ENCODE data around the gene NR3C1.

- no peak for TF ChIP-seq CTCF (conservative IDR thresholded peaks at IDR 0.05; ENCODE audit: low read depth, low read length)
- TF ChIP-seq POLR2A (IDR thresholded peaks at IDR 0.05; ENCODE audit: low read depth, low read length), result no peak
- TF ChIP-seq, protein P1, sequence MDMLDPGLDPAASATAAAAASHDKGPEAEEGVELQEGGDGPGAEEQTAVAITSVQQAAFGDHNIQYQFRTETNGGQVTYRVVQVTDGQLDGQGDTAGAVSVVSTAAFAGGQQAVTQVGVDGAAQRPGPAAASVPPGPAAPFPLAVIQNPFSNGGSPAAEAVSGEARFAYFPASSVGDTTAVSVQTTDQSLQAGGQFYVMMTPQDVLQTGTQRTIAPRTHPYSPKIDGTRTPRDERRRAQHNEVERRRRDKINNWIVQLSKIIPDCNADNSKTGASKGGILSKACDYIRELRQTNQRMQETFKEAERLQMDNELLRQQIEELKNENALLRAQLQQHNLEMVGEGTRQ (IDR thresholded peaks at IDR 0.05; ENCODE audit: low read depth, low read length), result no peak
- no peak for TF ChIP-seq MXI1 (IDR thresholded peaks at IDR 0.05; ENCODE audit: borderline replicate concordance, low read depth, low read length)
- no peak for TF ChIP-seq FOS (IDR thresholded peaks at IDR 0.05; ENCODE audit: low read depth, low read length)
- TF ChIP-seq RFX5 (IDR thresholded peaks at IDR 0.05; ENCODE audit: low read depth, low read length), result no peak
- no peak for TF ChIP-seq SMC3 (IDR thresholded peaks at IDR 0.05; ENCODE audit: low read depth, low read length)
- TF ChIP-seq, protein P2, sequence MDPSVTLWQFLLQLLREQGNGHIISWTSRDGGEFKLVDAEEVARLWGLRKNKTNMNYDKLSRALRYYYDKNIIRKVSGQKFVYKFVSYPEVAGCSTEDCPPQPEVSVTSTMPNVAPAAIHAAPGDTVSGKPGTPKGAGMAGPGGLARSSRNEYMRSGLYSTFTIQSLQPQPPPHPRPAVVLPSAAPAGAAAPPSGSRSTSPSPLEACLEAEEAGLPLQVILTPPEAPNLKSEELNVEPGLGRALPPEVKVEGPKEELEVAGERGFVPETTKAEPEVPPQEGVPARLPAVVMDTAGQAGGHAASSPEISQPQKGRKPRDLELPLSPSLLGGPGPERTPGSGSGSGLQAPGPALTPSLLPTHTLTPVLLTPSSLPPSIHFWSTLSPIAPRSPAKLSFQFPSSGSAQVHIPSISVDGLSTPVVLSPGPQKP (IDR thresholded peaks at IDR 0.05; ENCODE audit: borderline replicate concordance, low read depth, low read length), result no peak
- TF ChIP-seq MAFK (IDR thresholded peaks at IDR 0.05; ENCODE audit: low read depth, low read length), result no peak
- no peak for TF ChIP-seq RCOR1 (IDR thresholded peaks at IDR 0.05; ENCODE audit: insufficient replicate concordance, low read length)
- TF ChIP-seq BHLHE40 (IDR thresholded peaks at IDR 0.05; ENCODE audit: low read depth, low read length), result no peak
- TF ChIP-seq RAD21 (IDR thresholded peaks at IDR 0.05; ENCODE audit: low read length), result no peak
These were observed 42.3 kb upstream of the NR3C1 start for GRCh38 chr5:143445776-143446175.
